Mucosa of stomach (tissue), 1 donor: ENCODE results near the gene URB1.
A peak's percentile ranks its signal among the peaks of the same experiment; 100 is the strongest.

ENCODE experiments used
- H3K27me3 ChIP-seq: one replicate; pipeline ENCODE4 v1.7.0; 2013; ENCODE audit warnings: mild to moderate bottlenecking, low read length; ENCODE audit not compliant: control insufficient read depth, insufficient read depth
- H3K36me3 ChIP-seq: one replicate; pipeline ENCODE4 v1.7.0; 2013; ENCODE audit warnings: low read length; ENCODE audit not compliant: control insufficient read depth, insufficient read depth
- H3K4me1 ChIP-seq: one replicate; pipeline ENCODE4 v1.7.0; 2013; ENCODE audit warnings: mild to moderate bottlenecking, low read length; ENCODE audit not compliant: control insufficient read depth, insufficient read depth
- H3K4me3 ChIP-seq: one replicate; pipeline ENCODE4 v1.7.0; 2013; ENCODE audit warnings: low read length
- H3K9ac ChIP-seq: one replicate; pipeline ENCODE4 v1.7.0; 2013; ENCODE audit warnings: mild to moderate bottlenecking, low read length, moderate library complexity
- H3K9me3 ChIP-seq: one replicate; pipeline ENCODE4 v1.7.0; 2013; ENCODE audit warnings: mild to moderate bottlenecking, low read length, moderate library complexity; ENCODE audit not compliant: control insufficient read depth
- donor health status: Pancreatic carcinoma.

Gene URB1

DNA sequence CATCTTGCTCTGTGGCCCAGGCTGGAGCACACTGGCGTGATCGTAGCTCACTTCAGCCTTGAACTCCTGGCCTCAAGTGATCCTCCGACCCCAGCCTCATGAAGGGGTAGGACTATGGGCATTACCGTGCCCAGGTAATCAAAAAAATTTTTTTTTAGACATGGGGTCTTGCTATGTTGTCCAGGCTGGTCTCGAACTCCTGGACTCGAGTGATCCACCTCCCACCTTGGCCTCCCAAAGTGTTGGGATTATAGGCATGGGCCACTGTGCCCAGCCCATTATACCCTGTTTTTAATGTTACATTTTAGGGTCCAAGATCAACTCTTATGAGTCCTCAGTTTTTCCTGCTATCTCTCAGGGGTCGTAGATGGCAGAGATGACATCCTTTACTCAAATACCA lies 87.8 kb downstream of the URB1 start:
- H3K36me3 ChIP-seq: no peaks in the 10 kb centered on the region

DNA sequence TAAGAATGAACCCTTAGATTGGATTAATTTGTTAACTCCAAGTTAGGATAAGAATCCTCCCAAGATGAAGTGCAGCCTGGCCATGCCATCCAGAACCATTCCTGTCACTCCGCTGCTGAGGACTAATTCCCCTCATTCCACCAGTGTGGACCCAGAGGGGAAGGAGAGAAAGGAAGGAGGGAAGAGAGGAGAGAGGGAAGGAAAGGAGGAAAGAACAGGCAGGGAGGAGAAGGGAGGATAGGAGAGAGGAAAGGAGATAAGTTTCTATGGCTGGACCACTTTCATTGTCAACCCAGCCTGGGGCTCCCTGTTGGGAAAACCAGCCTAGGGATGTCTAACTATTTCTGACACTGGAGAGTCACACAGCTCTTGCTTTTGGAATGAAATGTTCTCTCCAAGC lies 89.4 kb downstream of the URB1 start:
- H3K4me1 ChIP-seq: no peaks in the 10 kb centered on the region
- H3K36me3 ChIP-seq: no peaks in the 10 kb centered on the region
- no peaks in the 10 kb centered on the region for H3K9me3 ChIP-seq
- no peak overlapping the region for H3K9ac ChIP-seq
- H3K27me3 ChIP-seq: no peaks in the 10 kb centered on the region
- no peak overlapping the region for H3K4me3 ChIP-seq

More for the DNA sequence above, 87.8 kb downstream of the URB1 start:
- Histone ChIP-seq H3K9me3 (no peaks in the 10 kb centered on the region), H3K9ac (no peak overlapping the region), H3K4me1 (no peaks in the 10 kb centered on the region), H3K4me3 (no peak overlapping the region), H3K27me3 (no peaks in the 10 kb centered on the region)

DNA sequence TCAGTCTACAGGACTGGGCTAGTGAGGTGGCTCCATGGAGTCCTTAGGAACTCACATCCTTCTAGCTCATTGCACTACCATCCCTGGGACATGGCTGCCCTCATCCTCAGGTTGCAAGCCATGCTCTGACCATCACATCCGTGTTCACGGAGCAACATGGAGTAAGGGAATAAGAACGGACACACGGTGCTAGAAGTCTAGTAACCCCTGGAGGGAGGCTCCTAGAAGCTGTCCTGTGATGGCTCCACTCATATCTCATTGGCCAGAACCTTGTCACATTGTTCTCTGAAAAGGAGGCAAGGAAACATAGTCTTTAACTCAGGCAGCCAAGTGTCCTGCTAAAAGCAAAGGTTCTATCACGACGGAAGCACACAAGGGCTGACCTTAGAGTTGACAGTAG lies 90.3 kb downstream of the URB1 start:
- Histone ChIP-seq H3K4me1 (no peaks in the 10 kb centered on the region), H3K36me3 (no peaks in the 10 kb centered on the region), H3K27me3 (no peaks in the 10 kb centered on the region), H3K4me3 (no peak overlapping the region), H3K9me3 (no peaks in the 10 kb centered on the region), H3K9ac (no peak overlapping the region)

GRCh38 chr21:32301596-32301995 lies 91.2 kb downstream of the URB1 start:
- no peaks in the 10 kb centered on the region for H3K4me1 ChIP-seq
- H3K36me3 ChIP-seq: no peaks in the 10 kb centered on the region

GRCh38 chr21:32300117-32300681 lies 92.6 kb downstream of the URB1 start:
- H3K4me3 ChIP-seq: no peak overlapping the region
- no peaks in the 10 kb centered on the region for H3K27me3 ChIP-seq
- H3K4me1 ChIP-seq: no peaks in the 10 kb centered on the region
- H3K9me3 ChIP-seq: no peaks in the 10 kb centered on the region
- H3K9ac ChIP-seq: no peak overlapping the region
- no peaks in the 10 kb centered on the region for H3K36me3 ChIP-seq

More at GRCh38 chr21:32301596-32301995, 91.2 kb downstream of the URB1 start:
- H3K27me3 ChIP-seq: no peaks in the 10 kb centered on the region
- no peaks in the 10 kb centered on the region for H3K9me3 ChIP-seq
- no peak overlapping the region for H3K4me3 ChIP-seq
- H3K9ac ChIP-seq: no peak overlapping the region

GRCh38 chr21:32299695-32300094 lies 93.1 kb downstream of the URB1 start:
- no peaks in the 10 kb centered on the region for H3K9me3 ChIP-seq
- no peak overlapping the region for H3K4me3 ChIP-seq
- H3K9ac ChIP-seq: no peak overlapping the region
- no peaks in the 10 kb centered on the region for H3K36me3 ChIP-seq
- H3K27me3 ChIP-seq: no peaks in the 10 kb centered on the region
- H3K4me1 ChIP-seq: no peaks in the 10 kb centered on the region

DNA sequence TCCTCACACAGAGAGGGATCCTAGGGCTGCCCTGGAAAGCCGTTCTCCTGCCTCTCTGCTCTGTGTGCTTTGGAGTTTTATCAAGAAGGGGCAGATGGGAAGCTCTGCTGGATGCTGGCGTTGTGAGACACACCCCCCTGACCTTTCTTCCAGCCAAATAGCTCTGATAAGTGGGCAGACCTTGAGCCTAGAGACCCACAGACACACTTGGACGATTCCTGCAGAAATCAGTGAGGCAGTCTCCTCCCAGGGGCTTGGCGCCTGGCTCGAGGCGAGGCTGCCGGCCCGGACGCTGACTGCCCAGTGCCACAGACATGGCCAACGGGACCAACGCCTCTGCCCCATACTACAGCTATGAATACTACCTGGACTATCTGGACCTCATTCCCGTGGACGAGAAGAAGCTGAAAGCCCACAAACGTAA lies 94.1 kb downstream of the URB1 start, which contains the start of gene MRAP:
Gene MRAP (plus strand): TSS at position 198 of the 424 bp plus-strand sequence. CDS start 117 bp downstream, at position 315.
- no peaks in the 10 kb centered on the region for H3K4me1 ChIP-seq
- H3K27me3 ChIP-seq: no peaks in the 10 kb centered on the region
- no peak within 1 kb of the TSS for H3K4me3 ChIP-seq
- H3K36me3 ChIP-seq: no peaks in the 10 kb centered on the region
- no peaks in the 10 kb centered on the region for H3K9me3 ChIP-seq
- no peak within 1 kb of the TSS for H3K9ac ChIP-seq

- Histone ChIP-seq H3K4me3 (no peak overlapping the region), H3K4me1 (no peaks in the 10 kb centered on the region), H3K9me3 (no peaks in the 10 kb centered on the region), H3K27me3 (no peaks in the 10 kb centered on the region), H3K9ac (no peak overlapping the region), H3K36me3 (no peaks in the 10 kb centered on the region)
These were observed 94.7 kb downstream of the URB1 start for GRCh38 chr21:32298148-32298559.

DNA sequence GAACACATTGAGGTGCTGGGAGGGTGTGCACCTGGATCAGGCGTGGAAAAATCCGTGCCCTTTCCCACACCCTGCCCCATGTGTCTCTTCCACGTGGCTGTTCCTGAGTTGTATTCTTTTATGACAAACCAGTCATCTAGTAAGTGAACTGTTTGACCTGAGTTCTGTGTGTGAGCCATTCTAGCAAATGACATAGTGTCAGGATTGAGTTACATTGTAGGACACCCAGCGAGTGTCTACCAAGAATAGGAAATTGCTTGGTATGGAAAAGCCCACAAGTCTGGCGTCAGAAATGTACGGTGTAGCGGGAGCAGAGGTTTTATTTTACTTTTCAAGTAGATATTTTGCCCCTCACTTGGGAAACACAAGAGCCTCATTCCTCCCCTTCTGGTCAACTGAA lies 95.4 kb downstream of the URB1 start:
- Histone ChIP-seq H3K4me3 (no peak overlapping the region), H3K4me1 (no peaks in the 10 kb centered on the region), H3K36me3 (no peaks in the 10 kb centered on the region), H3K9me3 (no peaks in the 10 kb centered on the region), H3K9ac (no peak overlapping the region), H3K27me3 (no peaks in the 10 kb centered on the region)

- Histone ChIP-seq H3K36me3 (no peaks in the 10 kb centered on the region), H3K27me3 (no peaks in the 10 kb centered on the region), H3K4me3 (no peak overlapping the region), H3K4me1 (no peaks in the 10 kb centered on the region), H3K9ac (no peak overlapping the region), H3K9me3 (no peaks in the 10 kb centered on the region)
These were observed 107.3 kb downstream of the URB1 start for GRCh38 chr21:32285476-32285875.

DNA sequence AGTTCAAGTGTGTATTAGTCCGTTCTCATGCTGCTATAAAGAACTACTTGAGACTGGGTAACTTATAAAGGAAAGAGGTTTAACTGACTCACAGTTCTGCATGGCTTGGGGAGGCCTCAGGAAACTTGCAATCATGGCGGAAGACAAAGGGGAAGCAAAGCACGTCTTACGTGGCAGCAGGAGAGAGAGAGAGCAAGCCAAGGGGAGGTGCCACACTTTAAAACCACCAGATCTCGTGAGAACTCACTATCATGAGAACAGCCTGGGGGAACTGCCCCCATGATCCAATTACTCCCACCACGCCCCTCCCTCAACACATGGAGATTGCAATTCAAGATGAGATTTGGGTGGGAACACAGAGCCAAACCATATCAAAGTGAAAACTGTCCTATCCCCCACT lies 109.8 kb downstream of the URB1 start:
- no peak overlapping the region for H3K9ac ChIP-seq
- H3K27me3 ChIP-seq: no peaks in the 10 kb centered on the region
- peaks cover 11% of the 10 kb centered on the region for H3K4me1 ChIP-seq
- H3K36me3 ChIP-seq: no peaks in the 10 kb centered on the region
- H3K4me3 ChIP-seq: no peak overlapping the region
- no peaks in the 10 kb centered on the region for H3K9me3 ChIP-seq

DNA sequence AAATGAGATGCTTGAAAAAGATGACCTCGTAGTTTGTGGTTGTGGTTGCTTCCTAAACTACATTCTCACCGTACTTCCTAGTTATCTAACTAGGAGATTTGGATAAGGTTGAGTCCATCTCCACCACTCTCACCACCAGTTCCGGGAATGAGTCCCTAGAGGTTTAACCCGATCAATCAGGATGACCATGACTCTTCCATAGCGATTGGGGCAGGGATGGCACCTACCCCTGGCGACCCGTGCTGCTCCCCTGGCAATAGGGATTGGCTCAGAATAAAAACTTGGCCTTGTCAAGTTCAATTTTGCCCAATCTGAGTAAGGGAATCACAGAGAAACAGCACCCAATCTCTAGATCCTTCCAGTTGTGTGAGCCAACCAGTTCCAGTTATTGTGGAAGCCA lies 111.3 kb downstream of the URB1 start:
- Histone ChIP-seq H3K4me1 (peaks cover 12% of the 10 kb centered on the region), H3K9ac (no peak overlapping the region), H3K36me3 (no peaks in the 10 kb centered on the region), H3K4me3 (no peak overlapping the region), H3K27me3 (no peaks in the 10 kb centered on the region), H3K9me3 (no peaks in the 10 kb centered on the region)

GRCh38 chr21:32279377-32279680 lies 113.5 kb downstream of the URB1 start:
- Histone ChIP-seq H3K4me3 (peak overlapping the region; percentile 92), H3K36me3 (no peaks in the 10 kb centered on the region), H3K4me1 (peaks cover 12% of the 10 kb centered on the region), H3K9me3 (no peaks in the 10 kb centered on the region), H3K9ac (peak overlapping the region; percentile 83), H3K27me3 (no peaks in the 10 kb centered on the region)
